Epithelial cell of esophagus (primary cell): ENCODE results near the gene TRPM8.

Experiments used
- DNase-seq: peaks from one replicate; pipeline ENCODE4 v3.0.0; 2010; ENCODE audit warnings: low read depth
- H3K4me3 ChIP-seq: 2 replicates; pipeline ENCODE4 v1.5.1; 2011; ENCODE audit warnings: mild to moderate bottlenecking, low read length, control low read depth
- CTCF ChIP-seq: IDR thresholded peaks from 2 replicates; pipeline ENCODE4 v1.5.1; 2011; ENCODE audit warnings: low read depth, mild to moderate bottlenecking, low read length, control low read depth, inconsistent platforms; ENCODE audit not compliant: insufficient read depth; ENCODE audit errors: missing control alignments

The TRPM8 gene

GRCh38 chr2:234022424-234022823 lies 105.3 kb downstream of the TRPM8 start:
- no peak overlapping the region for H3K4me3 ChIP-seq
- no peak for DNase-seq
- no peak for TF ChIP-seq CTCF

- TF ChIP-seq CTCF = no peak
- no peak overlapping the region for H3K4me3 ChIP-seq
- no peak for DNase-seq
Measured at GRCh38 chr2:234024304-234024703, 107.1 kb downstream of the TRPM8 start.

- no peak overlapping the region for H3K4me3 ChIP-seq
- DNase-seq = no peak
Measured at GRCh38 chr2:234025466-234025865, 108.3 kb downstream of the TRPM8 start.

GRCh38 chr2:234025891-234026401 lies 108.8 kb downstream of the TRPM8 start:
- no peak for TF ChIP-seq CTCF
- DNase-seq = no peak
- no peak overlapping the region for H3K4me3 ChIP-seq

More at GRCh38 chr2:234025466-234025865, 108.3 kb downstream of the TRPM8 start:
- TF ChIP-seq CTCF = no peak

GRCh38 chr2:234026693-234027254 lies 109.6 kb downstream of the TRPM8 start:
- no peak for DNase-seq
- TF ChIP-seq CTCF = no peak
- no peak overlapping the region for H3K4me3 ChIP-seq

GRCh38 chr2:234027641-234028040 lies 110.5 kb downstream of the TRPM8 start:
- no peak for DNase-seq
- no peak for TF ChIP-seq CTCF
- no peak overlapping the region for H3K4me3 ChIP-seq

GRCh38 chr2:234029150-234029733 lies 112.1 kb downstream of the TRPM8 start:
- no peak for DNase-seq
- no peak overlapping the region for H3K4me3 ChIP-seq
- no peak for TF ChIP-seq CTCF
